Measurements from ENCODE around the gene C1QTNF12. TPM values are rescaled to one million over a fixed set of nuclear protein-coding genes. Genes with fewer than 3 reads are reported as not detected.

C1QTNF12 gene
- total and polyA plus RNA-seq, 2 experiments from 2014 or later: 4.1 to 4.2 TPM

DNA sequence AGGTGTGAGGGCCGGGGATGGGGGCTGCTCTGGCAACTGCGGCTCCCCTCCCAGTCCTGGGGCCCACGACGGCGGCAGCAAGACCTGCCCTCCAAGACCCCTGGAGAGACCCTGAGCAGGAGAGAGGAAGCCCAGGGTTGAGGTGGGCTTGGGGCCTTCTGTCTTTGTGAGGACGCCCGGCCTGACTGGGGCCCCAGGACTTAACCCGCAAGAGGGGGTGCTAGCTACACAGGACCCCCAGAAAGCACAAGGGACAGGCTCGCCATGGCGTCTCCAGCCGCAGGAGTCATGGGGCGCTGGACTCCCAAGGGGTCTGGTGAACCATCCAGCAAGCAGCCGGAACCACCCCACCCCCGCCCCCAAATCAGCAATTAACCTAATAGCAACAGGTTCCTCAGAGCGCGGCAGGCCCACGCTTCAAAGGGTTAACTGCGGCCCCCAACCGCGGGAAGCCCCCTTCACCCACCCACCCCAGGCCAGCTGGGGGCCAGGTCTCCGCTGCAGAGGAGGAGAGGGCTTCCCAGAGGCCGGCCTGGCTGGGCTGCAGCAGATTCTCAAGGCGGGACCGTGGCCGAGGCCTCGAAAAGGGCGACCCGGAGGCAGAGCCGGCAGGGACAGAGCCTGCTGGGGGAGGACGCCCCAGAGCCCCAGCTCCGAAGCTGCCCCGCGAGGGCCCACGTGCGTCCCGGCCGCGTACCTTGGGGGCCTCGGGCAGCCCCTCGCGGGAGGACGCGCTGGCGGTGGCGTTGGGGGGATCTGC lies 525 bp downstream of the C1QTNF12 start:
- H3K27me3 ChIP-seq (ENCODE audit: insufficient read depth): peaks cover 10% of the 10 kb centered on the region; the same call in 1 of the 2 replicates
- ATAC-seq: peak; percentile 16
- no peak overlapping the region for H2AFZ ChIP-seq
- Mint-ChIP-seq H3K9me3 (no peaks in the 10 kb centered on the region), H3K36me3 (ENCODE audit: low read depth) (peaks cover 3% of the 10 kb centered on the region; the same call in 1 of the 3 replicates), H3K27ac (no peak overlapping the region), H3K4me1 (peaks cover under 1% of the 10 kb centered on the region; the same call in 1 of the 3 replicates), H3K27me3 (ENCODE audit: insufficient read depth, low read depth, poor library complexity) (peaks cover 2% of the 10 kb centered on the region), H3K4me3 (no peak overlapping the region)
- H3K36me3 ChIP-seq (ENCODE audit: insufficient read depth): no peaks in the 10 kb centered on the region
- no peaks in the 10 kb centered on the region for H4K20me1 ChIP-seq (replicated peaks; ENCODE audit: insufficient read depth)
- peaks cover 6% of the 10 kb centered on the region; the same call in 1 of the 2 replicates for H3F3A ChIP-seq (replicated peaks; ENCODE audit: low read depth)
- no peaks in the 10 kb centered on the region for H3K9me2 ChIP-seq (ENCODE audit: insufficient read depth)
- H3K79me2 ChIP-seq (replicated peaks; ENCODE audit: insufficient read depth): no peaks in the 10 kb centered on the region
- no peak overlapping the region for H3K27ac ChIP-seq (ENCODE audit: low read depth)
- no peak for DNase-seq (ENCODE audit: low spot score)
- peaks cover 3% of the 10 kb centered on the region; the same call in 1 of the 2 replicates for H3K4me1 ChIP-seq (ENCODE audit: insufficient read depth)
- H3K4me3 ChIP-seq: peak overlapping the region; percentile 47; the same call in 1 of the 2 replicates
- peak overlapping the region; percentile 77; the same call in 1 of the 2 replicates for H3K4me2 ChIP-seq
- TF ChIP-seq, protein P1, sequence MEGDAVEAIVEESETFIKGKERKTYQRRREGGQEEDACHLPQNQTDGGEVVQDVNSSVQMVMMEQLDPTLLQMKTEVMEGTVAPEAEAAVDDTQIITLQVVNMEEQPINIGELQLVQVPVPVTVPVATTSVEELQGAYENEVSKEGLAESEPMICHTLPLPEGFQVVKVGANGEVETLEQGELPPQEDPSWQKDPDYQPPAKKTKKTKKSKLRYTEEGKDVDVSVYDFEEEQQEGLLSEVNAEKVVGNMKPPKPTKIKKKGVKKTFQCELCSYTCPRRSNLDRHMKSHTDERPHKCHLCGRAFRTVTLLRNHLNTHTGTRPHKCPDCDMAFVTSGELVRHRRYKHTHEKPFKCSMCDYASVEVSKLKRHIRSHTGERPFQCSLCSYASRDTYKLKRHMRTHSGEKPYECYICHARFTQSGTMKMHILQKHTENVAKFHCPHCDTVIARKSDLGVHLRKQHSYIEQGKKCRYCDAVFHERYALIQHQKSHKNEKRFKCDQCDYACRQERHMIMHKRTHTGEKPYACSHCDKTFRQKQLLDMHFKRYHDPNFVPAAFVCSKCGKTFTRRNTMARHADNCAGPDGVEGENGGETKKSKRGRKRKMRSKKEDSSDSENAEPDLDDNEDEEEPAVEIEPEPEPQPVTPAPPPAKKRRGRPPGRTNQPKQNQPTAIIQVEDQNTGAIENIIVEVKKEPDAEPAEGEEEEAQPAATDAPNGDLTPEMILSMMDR (conservative IDR thresholded peaks at IDR 0.05; ENCODE audit: low read depth in 2 of 2): no peak
- TF ChIP-seq ZNF331 (CRISPR knock-in tag; IDR thresholded peaks at IDR 0.05; ENCODE audit: low read depth): no peak

DNA sequence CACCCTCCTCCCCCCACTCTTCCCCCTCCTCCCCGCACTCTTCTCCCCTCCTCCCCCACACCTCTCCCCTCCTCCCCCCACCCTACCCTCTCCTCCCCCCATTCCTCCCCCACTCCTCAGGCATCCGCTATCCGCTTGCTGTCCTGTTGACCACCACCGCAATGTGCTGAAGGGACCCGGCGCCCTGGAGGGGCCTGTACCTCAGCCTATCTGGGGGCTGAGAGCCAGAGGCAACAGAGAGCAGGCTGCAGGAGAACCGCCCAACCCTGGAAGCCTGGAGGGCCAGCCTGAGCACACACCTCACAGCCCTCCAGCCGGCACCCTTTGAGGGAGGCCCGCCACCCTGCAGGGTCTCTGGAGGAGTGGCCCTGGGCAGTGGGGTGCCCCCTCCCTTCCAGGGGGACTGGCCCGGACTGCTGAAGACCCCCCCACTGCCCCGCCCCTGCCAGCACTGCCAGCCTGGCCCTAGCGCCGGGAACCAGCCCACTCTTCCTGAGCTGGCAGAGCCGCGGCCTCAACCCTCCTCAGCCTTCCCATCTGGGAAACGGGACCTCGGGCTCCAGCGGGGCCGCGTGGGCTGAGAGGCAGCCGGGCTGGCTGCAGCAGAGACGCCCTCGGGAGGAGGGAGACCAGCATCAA lies 1.2 kb downstream of the C1QTNF12 start:
- H3K4me3 ChIP-seq: no peak overlapping the region
- no peak for ATAC-seq
- Mint-ChIP-seq H3K27ac (no peak overlapping the region), H3K36me3 (ENCODE audit: low read depth) (peaks cover 3% of the 10 kb centered on the region; the same call in 1 of the 3 replicates), H3K27me3 (ENCODE audit: insufficient read depth, low read depth, poor library complexity) (peaks cover 4% of the 10 kb centered on the region), H3K9me3 (no peaks in the 10 kb centered on the region), H3K4me3 (no peak overlapping the region), H3K4me1 (no peaks in the 10 kb centered on the region)
- H3K4me2 ChIP-seq: no peak overlapping the region
- no peaks in the 10 kb centered on the region for H3K36me3 ChIP-seq (ENCODE audit: insufficient read depth)
- DNase-seq (ENCODE audit: low spot score): no peak
- no peak overlapping the region for H2AFZ ChIP-seq
- no peaks in the 10 kb centered on the region for H3K9me2 ChIP-seq (ENCODE audit: insufficient read depth)
- no peak overlapping the region for H3K27ac ChIP-seq (ENCODE audit: low read depth)
- H3F3A ChIP-seq (replicated peaks; ENCODE audit: low read depth): no peaks in the 10 kb centered on the region
- peaks cover 3% of the 10 kb centered on the region; the same call in 1 of the 2 replicates for H3K4me1 ChIP-seq (ENCODE audit: insufficient read depth)
- H3K27me3 ChIP-seq (ENCODE audit: insufficient read depth): peaks cover 10% of the 10 kb centered on the region; the same call in 1 of the 2 replicates
- no peaks in the 10 kb centered on the region for H4K20me1 ChIP-seq (replicated peaks; ENCODE audit: insufficient read depth)
- H3K79me2 ChIP-seq (replicated peaks; ENCODE audit: insufficient read depth): no peaks in the 10 kb centered on the region
- no peak for TF ChIP-seq EZH2 (IDR thresholded peaks at IDR 0.05; ENCODE audit: low read depth, unreplicated experiment)
- TF ChIP-seq STAT1 (IDR thresholded peaks at IDR 0.05; ENCODE audit: unreplicated experiment): no peak
- TF ChIP-seq NANOG (IDR thresholded peaks at IDR 0.05; ENCODE audit: borderline replicate concordance): no peak
- TF ChIP-seq ZNF331 (CRISPR knock-in tag; IDR thresholded peaks at IDR 0.05; ENCODE audit: low read depth): no peak
- TF ChIP-seq, protein P2, sequence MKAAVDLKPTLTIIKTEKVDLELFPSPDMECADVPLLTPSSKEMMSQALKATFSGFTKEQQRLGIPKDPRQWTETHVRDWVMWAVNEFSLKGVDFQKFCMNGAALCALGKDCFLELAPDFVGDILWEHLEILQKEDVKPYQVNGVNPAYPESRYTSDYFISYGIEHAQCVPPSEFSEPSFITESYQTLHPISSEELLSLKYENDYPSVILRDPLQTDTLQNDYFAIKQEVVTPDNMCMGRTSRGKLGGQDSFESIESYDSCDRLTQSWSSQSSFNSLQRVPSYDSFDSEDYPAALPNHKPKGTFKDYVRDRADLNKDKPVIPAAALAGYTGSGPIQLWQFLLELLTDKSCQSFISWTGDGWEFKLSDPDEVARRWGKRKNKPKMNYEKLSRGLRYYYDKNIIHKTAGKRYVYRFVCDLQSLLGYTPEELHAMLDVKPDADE (IDR thresholded peaks at IDR 0.05): no peak
- TF ChIP-seq, protein P3, sequence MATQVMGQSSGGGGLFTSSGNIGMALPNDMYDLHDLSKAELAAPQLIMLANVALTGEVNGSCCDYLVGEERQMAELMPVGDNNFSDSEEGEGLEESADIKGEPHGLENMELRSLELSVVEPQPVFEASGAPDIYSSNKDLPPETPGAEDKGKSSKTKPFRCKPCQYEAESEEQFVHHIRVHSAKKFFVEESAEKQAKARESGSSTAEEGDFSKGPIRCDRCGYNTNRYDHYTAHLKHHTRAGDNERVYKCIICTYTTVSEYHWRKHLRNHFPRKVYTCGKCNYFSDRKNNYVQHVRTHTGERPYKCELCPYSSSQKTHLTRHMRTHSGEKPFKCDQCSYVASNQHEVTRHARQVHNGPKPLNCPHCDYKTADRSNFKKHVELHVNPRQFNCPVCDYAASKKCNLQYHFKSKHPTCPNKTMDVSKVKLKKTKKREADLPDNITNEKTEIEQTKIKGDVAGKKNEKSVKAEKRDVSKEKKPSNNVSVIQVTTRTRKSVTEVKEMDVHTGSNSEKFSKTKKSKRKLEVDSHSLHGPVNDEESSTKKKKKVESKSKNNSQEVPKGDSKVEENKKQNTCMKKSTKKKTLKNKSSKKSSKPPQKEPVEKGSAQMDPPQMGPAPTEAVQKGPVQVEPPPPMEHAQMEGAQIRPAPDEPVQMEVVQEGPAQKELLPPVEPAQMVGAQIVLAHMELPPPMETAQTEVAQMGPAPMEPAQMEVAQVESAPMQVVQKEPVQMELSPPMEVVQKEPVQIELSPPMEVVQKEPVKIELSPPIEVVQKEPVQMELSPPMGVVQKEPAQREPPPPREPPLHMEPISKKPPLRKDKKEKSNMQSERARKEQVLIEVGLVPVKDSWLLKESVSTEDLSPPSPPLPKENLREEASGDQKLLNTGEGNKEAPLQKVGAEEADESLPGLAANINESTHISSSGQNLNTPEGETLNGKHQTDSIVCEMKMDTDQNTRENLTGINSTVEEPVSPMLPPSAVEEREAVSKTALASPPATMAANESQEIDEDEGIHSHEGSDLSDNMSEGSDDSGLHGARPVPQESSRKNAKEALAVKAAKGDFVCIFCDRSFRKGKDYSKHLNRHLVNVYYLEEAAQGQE (IDR thresholded peaks at IDR 0.05; ENCODE audit: unreplicated experiment): no peak
- TF ChIP-seq, protein P1 (conservative IDR thresholded peaks at IDR 0.05; ENCODE audit: low read depth in 2 of 2): no peak
- no peak for TF ChIP-seq EZH2phosphoT487 (IDR thresholded peaks at IDR 0.05; ENCODE audit: unreplicated experiment)
- no peak for TF ChIP-seq ZNF114 (CRISPR knock-in tag; IDR thresholded peaks at IDR 0.05)
- TF ChIP-seq CREB1 (CRISPR knock-in tag; IDR thresholded peaks at IDR 0.05; ENCODE audit: low read depth): no peak
- TF ChIP-seq POLR2AphosphoS5 (IDR thresholded peaks at IDR 0.05; ENCODE audit: low read depth): no peak
